HEK293T (cell line): Measurements from ENCODE around the gene SNRPA1.

Experiments used
- CTCF ChIA-PET: fragments of 350-600 bp; formaldehyde crosslinking; extraction: SDS; loops from one replicate; lab custom pipeline; 2021; ENCODE audit warnings: antibody characterized with exemption, inconsistent platforms; lab: Yijun Ruan, JAX
- POLR2A ChIA-PET: fragments of 350-600 bp; formaldehyde crosslinking; extraction: SDS; loops from one replicate; lab custom pipeline; 2020; ENCODE audit warnings: antibody characterized with exemption, inconsistent platforms; lab: Yijun Ruan, JAX
- DNase-seq: peaks from one replicate; pipeline ENCODE4 v3.0.0; 2012; ENCODE audit warnings: mixed read lengths; ENCODE audit errors: extremely low spot score
- ARNT ChIP-seq: fragments of 450-650 bp; IDR thresholded peaks from 2 replicates; pipeline ENCODE4 v1.6.1; 2017; ENCODE audit warnings: mild to moderate bottlenecking
- BHLHE40 ChIP-seq: fragments of 450-650 bp; IDR thresholded peaks from 2 replicates; pipeline ENCODE4 v1.6.1; 2016; ENCODE audit warnings: mild to moderate bottlenecking, moderate library complexity, borderline replicate concordance
- CTBP1 ChIP-seq: fragments of 450-650 bp; IDR thresholded peaks from 2 replicates; pipeline ENCODE4 v1.6.1; 2016; ENCODE audit warnings: borderline replicate concordance
- ELF4 ChIP-seq: fragments of 450-650 bp; IDR thresholded peaks from 2 replicates; pipeline ENCODE4 v1.6.1; 2017; ENCODE audit warnings: antibody characterized with exemption
- FOXA1 ChIP-seq: fragments of 450-650 bp; IDR thresholded peaks from 2 replicates; pipeline ENCODE4 v1.6.1; 2016; ENCODE audit warnings: mild to moderate bottlenecking
- FOXK2 ChIP-seq: fragments of 450-650 bp; IDR thresholded peaks from 2 replicates; pipeline ENCODE4 v1.6.1; 2016; ENCODE audit warnings: mild to moderate bottlenecking
- FOXM1 ChIP-seq: fragments of 450-650 bp; IDR thresholded peaks from 2 replicates; pipeline ENCODE4 v1.6.1; 2017; ENCODE audit warnings: mild to moderate bottlenecking, borderline replicate concordance
- HDGF ChIP-seq: fragments of 450-650 bp; IDR thresholded peaks from 2 replicates; pipeline ENCODE4 v1.6.1; 2017; ENCODE audit warnings: antibody characterized with exemption, borderline replicate concordance
- L3MBTL2 ChIP-seq: fragments of 450-650 bp; conservative IDR thresholded peaks from 2 replicates; pipeline ENCODE4 v1.6.1; 2016; ENCODE audit warnings: mild to moderate bottlenecking
- LEF1 ChIP-seq: fragments of 450-650 bp; IDR thresholded peaks from 2 replicates; pipeline ENCODE4 v1.6.1; 2017; ENCODE audit warnings: mild to moderate bottlenecking, borderline replicate concordance
- NFRKB ChIP-seq: fragments of 450-650 bp; IDR thresholded peaks from 2 replicates; pipeline ENCODE4 v1.6.1; 2016; ENCODE audit warnings: mild to moderate bottlenecking, moderate library complexity
- SP1 ChIP-seq: fragments of 450-650 bp; IDR thresholded peaks from 2 replicates; pipeline ENCODE4 v1.6.1; 2017
- SUZ12 ChIP-seq: fragments of 450-650 bp; IDR thresholded peaks from 2 replicates; pipeline ENCODE4 v1.6.1; 2016; ENCODE audit warnings: mild to moderate bottlenecking
- TARDBP ChIP-seq: fragments of 450-650 bp; IDR thresholded peaks from 2 replicates; pipeline ENCODE4 v1.6.1; 2016
- ZNF384 ChIP-seq: fragments of 450-650 bp; IDR thresholded peaks from 2 replicates; pipeline ENCODE4 v1.6.1; 2016
- TF ChIP-seq, protein P1 (sequence below): fragments of 450-650 bp; IDR thresholded peaks from 2 replicates; pipeline ENCODE4 v1.6.1; 2016

The SNRPA1 gene

DNA sequence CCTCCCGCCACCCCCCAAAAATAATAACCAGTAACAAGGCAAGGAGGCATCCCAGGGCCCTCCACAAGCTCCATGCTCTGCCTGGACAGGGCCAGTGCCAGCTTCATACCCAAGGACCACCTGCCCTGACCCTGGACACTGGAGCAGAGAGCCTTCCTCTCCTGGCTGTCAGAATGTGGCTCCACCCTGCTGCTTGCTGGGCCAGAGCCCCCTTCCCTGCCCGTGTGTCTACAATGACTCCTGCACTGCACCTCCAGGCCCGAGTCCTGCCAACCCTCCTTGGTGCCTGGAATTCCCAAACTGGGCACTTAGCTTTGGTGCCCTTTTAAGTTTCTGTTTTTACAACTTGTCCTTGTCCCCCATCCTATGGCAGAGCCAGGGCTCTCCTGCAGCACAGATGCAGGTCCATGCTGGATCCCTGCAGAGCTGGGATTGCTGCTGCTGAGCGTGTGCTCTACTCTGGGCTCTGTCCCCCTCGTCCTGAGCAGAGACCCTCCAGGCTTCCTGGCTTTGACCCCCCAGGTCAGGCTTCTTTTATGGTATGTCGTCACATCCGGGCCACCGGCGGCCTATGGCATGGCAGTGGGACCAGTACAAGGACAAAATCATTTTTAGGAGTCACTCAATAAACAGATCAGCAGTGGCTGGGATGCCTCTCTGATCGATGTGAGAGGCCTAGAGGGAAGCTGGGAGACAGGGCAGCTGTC is 11.4 kb upstream of the SNRPA1 start:
- TF ChIP-seq SUZ12, result no peak
- no peak for TF ChIP-seq CTBP1
- TF ChIP-seq BHLHE40, result no peak
- no peak for TF ChIP-seq FOXA1
- no peak for TF ChIP-seq NFRKB
- TF ChIP-seq SP1, result no peak
- TF ChIP-seq ARNT, result no peak
- no peak for TF ChIP-seq LEF1
- TF ChIP-seq TARDBP, result no peak
- TF ChIP-seq HDGF, result no peak
- no peak for TF ChIP-seq ELF4
- TF ChIP-seq FOXM1, result no peak
- TF ChIP-seq FOXK2, result no peak
- TF ChIP-seq ZNF384, result no peak
- no peak for TF ChIP-seq L3MBTL2
- TF ChIP-seq, protein P1, sequence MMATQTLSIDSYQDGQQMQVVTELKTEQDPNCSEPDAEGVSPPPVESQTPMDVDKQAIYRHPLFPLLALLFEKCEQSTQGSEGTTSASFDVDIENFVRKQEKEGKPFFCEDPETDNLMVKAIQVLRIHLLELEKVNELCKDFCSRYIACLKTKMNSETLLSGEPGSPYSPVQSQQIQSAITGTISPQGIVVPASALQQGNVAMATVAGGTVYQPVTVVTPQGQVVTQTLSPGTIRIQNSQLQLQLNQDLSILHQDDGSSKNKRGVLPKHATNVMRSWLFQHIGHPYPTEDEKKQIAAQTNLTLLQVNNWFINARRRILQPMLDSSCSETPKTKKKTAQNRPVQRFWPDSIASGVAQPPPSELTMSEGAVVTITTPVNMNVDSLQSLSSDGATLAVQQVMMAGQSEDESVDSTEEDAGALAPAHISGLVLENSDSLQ, result no peak
- POLR2A ChIA-PET, result interaction anchor here (1.4 kb wide), 1 partner anchor 12 kb away, joined by 4 read pairs; no protein-coding TSS in a partner anchor
- DNase-seq, result no peak
- CTCF ChIA-PET, result no interaction called here

GRCh38 chr15:101305820-101306255 is 10.8 kb upstream of the SNRPA1 start:
- no peak for DNase-seq
- CTCF ChIA-PET, result no interaction called here
- TF ChIP-seq LEF1 (no peak), FOXM1 (no peak), ARNT (no peak), SP1 (no peak), HDGF (no peak), ELF4 (no peak), FOXA1 (no peak), BHLHE40 (no peak), ZNF384 (no peak)
- POLR2A ChIA-PET, result interaction anchor here (1.4 kb wide), 1 partner anchor 11 kb away, joined by 4 read pairs; no protein-coding TSS in a partner anchor

- ChIA-PET CTCF (interaction anchor here (1.2 kb wide), 1 partner anchor 338 kb away, joined by 3 read pairs; no protein-coding TSS in a partner anchor), POLR2A (no interaction called here)
- no peak for TF ChIP-seq SP1
- no peak for TF ChIP-seq ZNF384
- TF ChIP-seq FOXA1, result no peak
- no peak for TF ChIP-seq ELF4
- no peak for TF ChIP-seq HDGF
- no peak for TF ChIP-seq CTBP1
- no peak for TF ChIP-seq FOXK2
- no peak for TF ChIP-seq ARNT
- no peak for TF ChIP-seq FOXM1
- TF ChIP-seq L3MBTL2, result no peak
- TF ChIP-seq NFRKB, result no peak
- DNase-seq, result no peak
Observed at GRCh38 chr15:101303408-101303807, 8.4 kb upstream of the SNRPA1 start.

DNA sequence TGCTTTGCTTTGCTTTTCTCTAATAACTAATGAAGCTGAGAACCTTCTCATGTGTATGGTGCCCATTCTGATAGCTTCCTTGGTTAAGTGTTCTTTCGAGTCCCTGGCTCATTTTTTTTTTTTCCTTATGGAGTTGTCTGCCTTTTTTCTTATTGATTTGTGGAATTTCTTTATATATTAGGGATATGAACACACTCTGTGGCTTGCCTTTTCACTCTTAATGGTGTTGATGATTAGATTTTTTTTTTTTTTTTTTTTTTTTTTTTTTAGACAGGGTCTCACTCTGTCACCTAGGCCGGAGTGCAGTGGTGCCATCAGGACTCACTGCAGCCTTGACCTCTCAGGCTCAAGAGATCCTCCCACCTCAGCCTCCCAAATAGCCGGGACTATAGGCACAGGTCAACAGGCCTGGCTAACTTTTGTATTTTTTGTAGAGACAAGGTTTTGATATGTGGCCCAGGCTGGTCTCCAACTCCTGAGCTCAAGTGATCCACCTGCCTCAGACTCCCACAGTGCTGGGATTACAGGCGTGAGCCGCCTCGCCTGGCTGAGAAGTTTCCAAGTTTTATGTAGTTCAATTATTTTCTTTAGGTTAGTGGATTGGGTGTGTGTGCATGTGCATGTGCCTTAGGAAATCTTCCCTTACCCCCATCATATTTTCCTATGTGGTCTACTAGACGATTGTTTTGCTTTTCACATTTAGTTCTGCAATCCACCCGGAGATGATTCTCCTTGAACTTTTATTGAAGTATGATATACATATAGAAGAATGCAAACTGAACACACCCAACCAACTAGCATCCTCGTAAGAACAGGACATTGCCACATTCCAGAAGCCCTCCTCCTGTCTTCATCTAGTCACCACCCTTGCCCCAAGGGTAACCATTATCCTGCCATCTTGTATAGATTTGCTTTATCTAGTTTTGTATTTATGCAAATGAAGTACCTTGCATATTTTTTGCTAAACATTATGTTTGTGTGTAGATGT is 1.7 kb upstream of the SNRPA1 start:
- DNase-seq, result no peak
- POLR2A ChIA-PET, result interaction anchor here (2.3 to 3.0 kb wide), 2 partner anchors 205 to 346 kb away, joined by 5 to 15 read pairs; no protein-coding TSS in a partner anchor
- TF ChIP-seq TARDBP (no peak), ZNF384 (0 out of 2 replicates have a peak, but pooled peaks have one; percentile 30)
- CTCF ChIA-PET, result interaction anchor here (0.6 to 0.8 kb wide), 3 partner anchors 256 to 345 kb away, joined by 3 read pairs; no protein-coding TSS in a partner anchor

DNA sequence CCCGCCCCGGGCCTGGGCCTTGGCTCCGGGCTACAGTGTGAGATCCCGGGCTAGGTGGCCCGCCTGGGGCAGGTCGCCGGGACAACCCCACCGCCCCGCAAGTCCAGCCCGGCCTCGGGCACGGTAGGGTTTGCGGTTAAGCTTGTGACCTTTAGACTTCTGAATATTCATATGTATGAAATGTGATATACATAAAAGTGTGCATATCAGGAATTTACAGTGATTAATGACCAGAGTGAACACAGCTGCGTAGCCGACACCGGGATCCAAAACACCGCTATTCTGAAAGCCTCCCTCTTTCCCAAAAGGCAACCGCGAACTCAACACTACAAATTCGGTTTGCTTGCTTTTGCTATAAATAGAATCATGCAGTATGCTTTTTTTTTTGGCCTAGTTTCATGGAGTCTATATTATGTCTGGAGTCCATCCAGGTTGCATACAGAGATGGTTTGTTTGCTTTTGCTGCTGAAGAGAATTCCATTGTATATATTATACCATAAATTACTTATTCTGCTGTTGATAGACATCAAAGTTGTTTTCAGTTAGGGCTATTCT is 636 bp upstream of the SNRPA1 start:
- TF ChIP-seq ZNF384, result no peak
- TF ChIP-seq, protein P1, result peak; percentile 73
- TF ChIP-seq SP1, result no peak
- ChIA-PET CTCF (no interaction called here), POLR2A (interaction anchor here (0.8 to 3.0 kb wide), 5 partner anchors 18 to 347 kb away, joined by 4 to 15 read pairs (median 5); no protein-coding TSS in a partner anchor)
- DNase-seq, result peak; percentile 54

GRCh38 chr15:101293122-101293521 is 1.9 kb downstream of the SNRPA1 start:
- POLR2A ChIA-PET, result interaction anchor here (1.1 to 2.5 kb wide), 3 partner anchors 9 to 359 kb away, joined by 3 to 17 read pairs (median 6); partner anchors contain the start of gene TM2D3

More at GRCh38 chr15:101293122-101293521, 1.9 kb downstream of the SNRPA1 start:
- TF ChIP-seq ELF4, result no peak
- TF ChIP-seq, protein P1, result 0 out of 2 replicates have a peak, but pooled peaks have one; percentile 5
- no peak for TF ChIP-seq HDGF
- CTCF ChIA-PET, result interaction anchor here (0.8 to 0.9 kb wide), 3 partner anchors 15 to 348 kb away, joined by 3 to 5 read pairs (median 4); no protein-coding TSS in a partner anchor
- DNase-seq, result no peak
